Mucosa of descending colon (tissue), 3 donors: ENCODE measurements around the gene ZER1. TPM values are rescaled to one million over a fixed set of nuclear protein-coding genes. Genes with fewer than 3 reads are reported as not detected.
A peak's percentile ranks its signal among the peaks of the same experiment; 100 is the strongest.

Experiments
- ATAC-seq: fragments of 200-7000 bp; cut with Tn5 transposase; one replicate; pipeline ENCODE4 v1.9.1; 2020; ENCODE audit warnings: mild to moderate bottlenecking, moderate library complexity
- DNase-seq, 3 donors: peaks; one replicate each; pipeline ENCODE4 v3.0.0-alpha.2; 2020
- H3K36me3 ChIP-seq: fragments of 200-600 bp; one replicate; pipeline ENCODE4 v1.8.0; 2021; ENCODE audit warnings: low read depth, mild to moderate bottlenecking
- H3K4me1 ChIP-seq: fragments of 200-600 bp; one replicate; pipeline ENCODE4 v1.8.0; 2021; ENCODE audit warnings: low read depth, mild to moderate bottlenecking
- H3K4me3 ChIP-seq: fragments of 200-600 bp; one replicate; pipeline ENCODE4 v1.8.0; 2021; ENCODE audit warnings: mild to moderate bottlenecking
- H3K9me3 ChIP-seq: fragments of 200-600 bp; one replicate; pipeline ENCODE4 v1.8.0; 2021; ENCODE audit warnings: mild to moderate bottlenecking
- intact Hi-C, 2 donors: fragments of 100-400 bp; cut with DNase I in 1 of 2; cut with micrococcal nuclease in 1 of 2; formaldehyde crosslinking; loops; one replicate each; pipeline versions ENCODE4 v1.11.0 to v1.11.1; 2022; cut with DNase I, micrococcal nuclease
- total RNA-seq, 3 donors: library from RNA; stranded (reverse); fragmentation: NEBNext Ultra II Directional in 2 of 3; extraction: Animal tissue kit (Norgen Biotek cat#: 25700) in 2 of 3; gene quantifications; one replicate each; pipeline versions ENCODE4 v1.2.1 to v1.2.4, GENCODE V29; 2021 to 2023
- TF ChIP-seq, protein P1 (sequence below): fragments of 200-600 bp; IDR thresholded peaks from one replicate; pipeline ENCODE4 v1.8.0; 2022; ENCODE audit warnings: antibody characterized with exemption, mild to moderate bottlenecking
- donor health status: DM: no; HTN: no; CAD: no; lungs with moderate emphysema.
- donor health status: DM: no; HTN: no; CAD: no.
- donor health status: DM: no; HTN: yes; CAD: no.

Gene ZER1
- total RNA-seq, 3 donors from 2014 or later = 54.7 to 71.3 (median 68.8) TPM

DNA sequence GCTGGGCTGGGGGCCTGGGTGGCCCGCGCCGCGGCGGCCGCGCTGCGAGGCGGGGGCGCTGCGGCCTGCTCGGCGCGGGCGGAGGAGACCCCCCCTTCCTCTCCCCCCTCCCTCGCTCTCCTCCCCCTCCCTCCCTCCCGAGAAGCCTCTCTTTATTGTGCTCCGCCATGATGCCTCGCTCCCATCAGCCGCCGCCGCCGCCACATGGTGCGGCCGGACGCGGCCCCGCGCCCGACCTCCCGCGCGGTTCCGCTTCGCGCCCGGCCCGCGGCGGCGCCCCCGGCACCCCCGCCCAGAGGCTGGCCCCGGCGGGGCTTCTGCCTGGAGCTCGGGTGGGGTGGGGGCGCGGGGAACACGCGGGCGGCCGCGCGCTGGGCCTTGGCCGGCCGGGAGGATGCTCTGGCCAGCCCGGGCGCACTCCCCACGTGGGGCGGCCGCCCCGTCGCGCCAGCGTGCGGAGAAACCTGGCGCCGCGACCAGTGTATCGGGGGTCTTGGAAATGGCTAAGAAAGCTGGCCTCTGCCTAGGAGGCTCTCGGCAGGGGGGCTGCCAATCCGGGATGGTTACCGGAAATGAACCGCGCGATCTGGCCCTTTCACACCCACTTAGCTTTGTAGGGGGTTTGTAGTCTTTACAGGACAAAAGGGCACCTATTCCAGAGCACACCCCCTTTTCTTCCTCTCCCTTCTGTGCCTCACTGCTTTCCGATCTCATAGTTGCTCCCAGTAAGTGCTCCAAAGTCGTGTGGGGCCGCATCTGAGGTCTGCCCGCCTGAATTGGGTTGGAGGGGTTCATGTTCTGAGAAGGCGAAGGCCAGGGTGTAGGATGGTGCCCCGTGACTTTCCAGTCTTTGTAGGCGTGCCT is 81.7 kb downstream of the ZER1 start:
- no peaks in the 10 kb centered on the region for H3K9me3 ChIP-seq
- peaks cover 11% of the 10 kb centered on the region for H3K36me3 ChIP-seq
- DNase-seq (peak; percentile 52 to 71 (median 58)), ATAC-seq (no peak)
- H3K4me1 ChIP-seq = peaks cover 33% of the 10 kb centered on the region
- TF ChIP-seq, protein P1, sequence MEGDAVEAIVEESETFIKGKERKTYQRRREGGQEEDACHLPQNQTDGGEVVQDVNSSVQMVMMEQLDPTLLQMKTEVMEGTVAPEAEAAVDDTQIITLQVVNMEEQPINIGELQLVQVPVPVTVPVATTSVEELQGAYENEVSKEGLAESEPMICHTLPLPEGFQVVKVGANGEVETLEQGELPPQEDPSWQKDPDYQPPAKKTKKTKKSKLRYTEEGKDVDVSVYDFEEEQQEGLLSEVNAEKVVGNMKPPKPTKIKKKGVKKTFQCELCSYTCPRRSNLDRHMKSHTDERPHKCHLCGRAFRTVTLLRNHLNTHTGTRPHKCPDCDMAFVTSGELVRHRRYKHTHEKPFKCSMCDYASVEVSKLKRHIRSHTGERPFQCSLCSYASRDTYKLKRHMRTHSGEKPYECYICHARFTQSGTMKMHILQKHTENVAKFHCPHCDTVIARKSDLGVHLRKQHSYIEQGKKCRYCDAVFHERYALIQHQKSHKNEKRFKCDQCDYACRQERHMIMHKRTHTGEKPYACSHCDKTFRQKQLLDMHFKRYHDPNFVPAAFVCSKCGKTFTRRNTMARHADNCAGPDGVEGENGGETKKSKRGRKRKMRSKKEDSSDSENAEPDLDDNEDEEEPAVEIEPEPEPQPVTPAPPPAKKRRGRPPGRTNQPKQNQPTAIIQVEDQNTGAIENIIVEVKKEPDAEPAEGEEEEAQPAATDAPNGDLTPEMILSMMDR = no peak
- intact Hi-C loops = no loop called here
- H3K4me3 ChIP-seq = peak overlapping the region; percentile 87

DNA sequence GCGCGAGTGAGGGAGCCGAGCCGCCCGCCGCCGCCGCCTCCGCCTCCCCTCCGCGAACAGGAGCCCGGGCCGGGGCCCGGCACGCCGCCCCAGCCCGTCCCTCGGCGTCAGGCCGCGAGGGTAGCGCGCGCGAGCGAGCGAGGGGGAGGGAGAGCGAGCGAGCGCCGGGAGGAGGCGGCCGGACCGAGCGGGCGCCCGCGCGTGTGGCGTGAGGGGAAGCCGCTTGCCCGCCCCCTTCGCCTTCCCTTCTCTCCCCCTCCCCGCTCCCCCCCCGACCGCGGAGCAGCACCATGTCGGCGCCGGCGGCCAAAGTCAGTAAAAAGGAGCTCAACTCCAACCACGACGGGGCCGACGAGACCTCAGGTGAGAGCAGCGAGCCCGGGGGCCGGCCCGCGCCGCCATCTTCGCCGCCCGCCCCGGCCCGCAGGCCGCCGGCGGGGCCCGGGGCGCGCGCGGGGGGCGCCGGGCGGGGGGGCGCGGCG is 82.4 kb downstream of the ZER1 start:
- TF ChIP-seq, protein P1 = no peak
- Histone ChIP-seq H3K4me1 (peaks cover 39% of the 10 kb centered on the region), H3K4me3 (peak overlapping the region; percentile 87), H3K9me3 (no peaks in the 10 kb centered on the region), H3K36me3 (peaks cover 11% of the 10 kb centered on the region)
- DNase-seq (peak in 2 of 3 donors; percentile 62 to 80), ATAC-seq (peak; percentile 22)
- intact Hi-C loops = no loop called here

DNA sequence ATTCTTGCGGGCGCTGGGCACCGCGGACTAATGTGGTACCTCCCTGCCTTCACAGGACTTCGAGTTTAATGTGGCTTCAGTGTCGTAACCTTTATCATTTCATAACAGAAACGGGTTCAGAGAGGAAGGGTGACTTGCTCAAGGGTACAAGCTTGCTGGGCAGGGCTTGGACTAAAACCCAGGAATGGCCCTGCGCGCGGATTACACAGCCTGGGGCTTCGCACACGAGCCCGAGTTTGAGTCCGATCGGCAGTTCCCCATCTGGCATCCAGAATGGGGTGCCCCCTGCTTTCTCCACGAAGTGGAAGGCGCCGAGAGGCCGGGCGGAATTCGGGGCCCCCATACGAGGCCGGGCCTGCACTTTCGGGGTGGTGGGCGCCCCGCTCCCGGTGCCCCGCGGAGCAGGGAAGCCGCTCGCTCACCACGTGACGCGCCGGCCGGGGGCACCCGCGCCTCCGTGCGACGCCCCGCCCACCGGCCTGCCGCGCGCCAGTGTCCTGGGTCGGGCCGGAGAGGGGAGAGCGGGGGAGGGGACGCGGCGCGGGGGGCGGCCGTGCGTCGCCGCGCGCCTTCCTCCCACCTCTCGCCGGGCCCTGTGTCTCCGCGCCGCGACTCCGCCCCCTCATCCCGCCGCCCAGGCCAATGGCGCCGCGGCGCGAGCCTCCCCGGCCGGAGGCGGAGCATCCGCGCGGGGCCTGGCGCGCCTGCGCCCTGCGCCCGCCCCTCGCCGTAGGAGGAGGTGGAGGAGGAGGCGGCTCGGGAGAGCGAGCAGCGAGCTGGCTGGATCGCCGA is 83.0 kb downstream of the ZER1 start, which contains the start of gene SET:
TSS of gene SET (plus strand) at position 722 of the 792 bp plus-strand sequence. CDS start 361 bp downstream, outside the sequence.
- peak; percentile 84 for ATAC-seq
- peaks cover 39% of the 10 kb centered on the region for H3K4me1 ChIP-seq

DNA sequence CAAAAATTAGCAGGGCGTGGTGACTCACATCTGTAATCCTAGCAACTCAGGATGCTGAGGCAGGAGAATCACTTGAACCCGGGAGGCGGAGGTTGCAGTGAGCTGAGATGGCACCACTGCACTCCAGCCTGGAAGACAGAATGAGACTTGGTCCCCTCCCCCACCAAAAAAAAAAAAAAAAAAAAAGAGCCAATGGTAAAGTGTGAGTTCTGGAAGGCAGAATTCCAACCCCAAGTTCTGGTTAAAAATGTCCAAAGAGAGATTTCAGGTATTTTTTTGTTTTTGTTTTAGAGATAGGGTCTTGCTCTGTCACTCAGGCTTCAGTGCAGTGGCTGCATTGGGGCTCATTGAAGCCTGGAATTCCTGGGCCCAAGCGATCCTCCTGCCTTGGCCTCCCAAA is 84.3 kb downstream of the ZER1 start:
- Histone ChIP-seq H3K4me1 (peaks cover 39% of the 10 kb centered on the region), H3K9me3 (no peaks in the 10 kb centered on the region), H3K4me3 (no peak overlapping the region), H3K36me3 (no peaks in the 10 kb centered on the region)
- DNase-seq (no peak), ATAC-seq (no peak)
- intact Hi-C loops = no loop called here
- TF ChIP-seq, protein P1 = no peak

More for the DNA sequence above, 83.0 kb downstream of the ZER1 start, which contains the start of gene SET:
- Histone ChIP-seq H3K4me3 (peak within 1 kb of the TSS; percentile 87), H3K9me3 (no peaks in the 10 kb centered on the region), H3K36me3 (peaks cover 11% of the 10 kb centered on the region)
- TF ChIP-seq, protein P1 = no peak
- DNase-seq = peak; percentile 95 to 97 (median 97)
- intact Hi-C loops = no loop called here

DNA sequence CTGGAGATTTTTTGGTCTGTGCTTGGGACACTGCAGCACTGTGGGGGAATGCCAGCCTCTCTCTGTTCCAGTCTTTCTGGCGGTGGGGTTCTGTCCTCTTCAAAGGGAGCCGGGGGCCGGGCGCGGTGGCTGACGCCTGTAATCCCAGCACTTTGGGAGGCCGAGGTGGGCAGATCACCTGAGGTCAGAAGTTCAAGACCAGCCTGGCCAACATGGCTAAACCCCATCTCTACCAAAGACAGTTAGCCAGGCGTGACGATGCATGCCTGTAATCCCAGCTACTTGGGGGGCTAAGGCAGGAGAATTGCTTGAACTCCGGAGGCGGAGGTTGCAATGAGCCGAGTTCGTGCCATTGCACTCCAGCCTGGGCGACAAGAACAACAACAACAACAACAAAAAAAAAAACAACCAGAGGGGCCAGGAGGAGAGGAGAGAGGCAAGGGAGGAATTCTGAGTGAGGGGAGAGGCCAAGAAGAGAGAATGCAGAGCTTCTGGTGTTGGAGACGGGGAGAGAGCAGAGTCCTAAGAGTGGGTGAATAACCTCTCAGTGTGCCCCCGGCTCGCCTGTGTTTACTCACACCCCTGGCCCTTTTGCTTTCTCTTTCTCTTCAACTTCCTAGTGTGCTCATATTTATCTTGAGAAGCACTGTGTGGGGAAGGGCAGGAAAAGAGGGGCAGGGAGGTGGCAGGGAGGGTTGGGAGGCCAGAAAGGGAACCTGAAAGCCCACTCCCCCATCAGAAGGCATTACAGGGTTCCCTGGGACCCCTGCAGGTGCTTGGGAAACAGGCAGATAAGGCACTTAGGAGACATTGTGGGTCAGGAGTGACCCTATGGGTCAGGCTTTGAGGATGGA is 85.9 kb downstream of the ZER1 start:
- Histone ChIP-seq H3K4me1 (peaks cover 34% of the 10 kb centered on the region), H3K36me3 (no peaks in the 10 kb centered on the region), H3K4me3 (no peak overlapping the region), H3K9me3 (no peaks in the 10 kb centered on the region)
- peak; percentile 21 for ATAC-seq
- peak; percentile 59 to 74 (median 66) for DNase-seq
- TF ChIP-seq, protein P1 = no peak
- intact Hi-C loops = no loop called here
